Pons (tissue), 1 donor: ENCODE measurements around the gene RBM44.

Experiments
- DNase-seq: peaks from one replicate; pipeline ENCODE4 v3.0.0-alpha.2; 2016; ENCODE audit warnings: low spot score

Gene RBM44

GRCh38 chr2:237885111-237885930, 86.7 kb downstream of the RBM44 start:
- no peak for DNase-seq

- DNase-seq: peak; percentile 12
Observed at GRCh38 chr2:237885931-237886684, 87.5 kb downstream of the RBM44 start.

DNA sequence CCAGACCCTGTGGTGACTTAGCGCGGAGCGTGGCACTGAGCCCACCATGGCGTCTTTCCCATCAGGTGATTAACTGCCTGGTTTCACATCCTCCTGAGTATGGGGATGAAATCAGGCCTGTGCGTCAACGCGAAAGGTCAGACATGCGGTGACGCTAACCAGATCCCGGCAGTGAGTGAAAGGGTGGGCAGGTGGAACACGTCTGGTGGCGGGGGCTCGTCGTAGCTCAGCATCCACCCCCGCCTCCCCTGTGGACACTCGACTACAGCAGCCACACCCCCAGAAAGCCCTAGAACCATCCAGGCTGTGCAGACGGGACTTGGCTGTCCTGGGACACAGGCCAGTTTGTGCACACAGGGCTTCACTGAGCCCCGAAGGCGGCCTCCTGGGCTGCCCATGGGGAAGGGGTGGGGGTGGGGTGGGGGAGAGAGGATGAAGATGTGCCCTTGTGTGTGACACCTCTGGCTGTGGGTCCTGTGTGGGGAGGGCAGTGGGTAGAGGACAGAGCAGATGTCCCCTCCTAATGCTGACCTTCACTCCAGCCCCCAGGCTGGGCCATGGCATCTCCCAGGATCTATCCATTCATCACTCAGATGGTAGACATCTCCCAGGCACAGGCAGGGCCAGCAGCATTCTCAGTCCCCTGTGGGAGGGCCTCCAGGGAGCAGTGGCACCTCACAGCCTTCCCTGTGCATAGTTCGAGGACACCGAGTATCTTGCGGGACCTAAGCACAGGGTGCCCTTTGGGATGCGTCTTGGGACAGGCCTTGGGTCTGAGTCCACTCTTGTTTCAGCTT, 88.3 kb downstream of the RBM44 start:
- peak; percentile 16 for DNase-seq

- no peak for DNase-seq
Observed at GRCh38 chr2:237888389-237888788, 89.8 kb downstream of the RBM44 start.

DNA sequence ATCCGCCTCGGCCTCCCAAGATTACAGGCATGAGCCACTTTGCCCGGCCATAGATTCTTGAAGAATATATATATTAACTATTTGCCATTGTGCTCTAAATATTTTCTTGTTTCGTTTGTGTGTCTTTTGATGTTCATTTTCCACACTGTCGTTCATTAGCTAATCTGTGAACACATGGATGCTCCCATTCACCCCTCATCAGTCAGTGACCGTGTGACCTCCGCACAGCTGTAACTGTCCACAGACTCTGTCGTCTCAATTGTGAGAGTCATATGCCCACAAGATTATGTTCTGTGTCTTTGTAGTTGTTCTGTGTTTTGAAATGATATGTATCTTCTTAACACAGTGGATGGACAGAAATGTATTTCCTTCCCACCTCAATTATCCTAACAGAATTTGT, 90.4 kb downstream of the RBM44 start:
- DNase-seq: no peak

DNA sequence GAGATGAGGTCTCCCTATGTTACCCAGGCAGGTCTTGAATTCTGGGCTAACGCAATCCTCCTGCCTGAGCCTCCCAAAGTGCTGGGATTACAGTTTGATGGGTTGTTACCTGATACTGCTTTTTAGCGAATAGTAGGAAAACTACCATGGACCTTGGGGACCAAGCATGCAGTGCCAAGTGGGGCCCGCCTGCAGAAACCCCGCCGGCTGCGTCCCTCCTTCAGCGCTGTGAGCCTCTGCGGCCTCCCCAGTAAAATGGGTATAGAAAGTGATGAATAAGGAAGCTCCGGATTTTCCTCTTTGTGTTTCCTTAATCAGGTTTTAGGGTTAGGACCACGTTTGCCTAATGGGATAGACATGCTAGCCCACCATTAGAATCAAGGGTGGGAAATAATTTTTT, 91.2 kb downstream of the RBM44 start:
- no peak for DNase-seq
